HEK293T (cell line): ENCODE data around the gene OR5K3.

Experiments
- ELF4 ChIP-seq: fragments of 450-650 bp; IDR thresholded peaks from 2 replicates; pipeline ENCODE4 v1.6.1; 2017; ENCODE audit warnings: antibody characterized with exemption
- FOXA1 ChIP-seq: fragments of 450-650 bp; IDR thresholded peaks from 2 replicates; pipeline ENCODE4 v1.6.1; 2016; ENCODE audit warnings: mild to moderate bottlenecking
- FOXM1 ChIP-seq: fragments of 450-650 bp; IDR thresholded peaks from 2 replicates; pipeline ENCODE4 v1.6.1; 2017; ENCODE audit warnings: mild to moderate bottlenecking, borderline replicate concordance
- SUZ12 ChIP-seq: fragments of 450-650 bp; IDR thresholded peaks from 2 replicates; pipeline ENCODE4 v1.6.1; 2016; ENCODE audit warnings: mild to moderate bottlenecking
- ZNF384 ChIP-seq: fragments of 450-650 bp; IDR thresholded peaks from 2 replicates; pipeline ENCODE4 v1.6.1; 2016

DNA sequence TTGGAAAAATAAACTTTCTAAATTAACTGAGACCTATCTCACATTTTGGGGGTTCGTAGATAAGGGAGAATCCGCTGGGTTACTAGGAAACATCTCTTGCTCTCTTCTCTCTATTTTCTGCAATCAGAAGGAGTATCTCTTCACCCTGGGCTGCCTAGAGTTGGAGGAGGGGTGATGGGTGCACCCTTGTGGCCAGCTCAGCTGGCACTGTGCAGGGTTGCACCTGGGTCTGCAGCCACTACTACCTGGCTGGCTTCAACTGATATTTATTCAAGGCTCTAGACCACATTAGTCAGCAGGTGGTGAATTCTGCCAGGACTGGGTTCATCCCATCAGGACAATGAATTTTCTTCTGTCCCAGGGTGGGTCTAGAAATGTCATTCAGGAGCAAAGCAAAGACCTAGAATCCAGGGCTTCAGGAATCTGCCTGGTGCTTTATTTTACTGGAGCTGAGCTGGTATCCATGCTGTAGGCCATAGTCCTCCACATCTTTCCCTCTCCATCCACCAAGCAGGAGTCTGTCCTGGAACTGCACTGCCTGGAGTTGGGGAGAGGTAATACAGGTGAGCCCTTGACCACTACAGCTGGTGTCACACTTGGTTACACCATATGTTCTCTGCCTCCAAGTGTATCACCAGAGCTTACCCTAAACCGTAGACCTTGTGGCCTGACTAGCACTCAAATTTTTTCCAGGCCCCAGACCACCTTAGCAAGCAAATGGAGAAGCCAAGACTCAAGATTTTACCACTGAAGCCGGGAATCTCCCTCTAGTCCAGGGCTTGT, 22.8 kb upstream of the OR5K3 start:
- no peak for TF ChIP-seq FOXA1
- TF ChIP-seq ELF4, result no peak
- TF ChIP-seq SUZ12, result no peak
- TF ChIP-seq FOXM1, result no peak
- no peak for TF ChIP-seq ZNF384
